Activated CD4-positive, alpha-beta T cell treated with anti-CD3 and anti-CD28 coated beads, Interleukin-2, amount 50 U/mL, for 1 hour (primary cell): ENCODE results near the gene AURKA.

Experiments
- DNase-seq: peaks from one replicate; pipeline ENCODE4 v3.0.0-alpha.2; 2020

Gene AURKA

GRCh38 chr20:56389807-56390206 is 2.2 kb downstream of the AURKA start:
- no peak for DNase-seq

- DNase-seq, result no peak
Observed at GRCh38 chr20:56388882-56389281, 3.1 kb downstream of the AURKA start.

- DNase-seq, result no peak
Observed at GRCh38 chr20:56386219-56386618, 5.8 kb downstream of the AURKA start.

- DNase-seq, result no peak
Observed at GRCh38 chr20:56385130-56385529, 6.9 kb downstream of the AURKA start.

DNA sequence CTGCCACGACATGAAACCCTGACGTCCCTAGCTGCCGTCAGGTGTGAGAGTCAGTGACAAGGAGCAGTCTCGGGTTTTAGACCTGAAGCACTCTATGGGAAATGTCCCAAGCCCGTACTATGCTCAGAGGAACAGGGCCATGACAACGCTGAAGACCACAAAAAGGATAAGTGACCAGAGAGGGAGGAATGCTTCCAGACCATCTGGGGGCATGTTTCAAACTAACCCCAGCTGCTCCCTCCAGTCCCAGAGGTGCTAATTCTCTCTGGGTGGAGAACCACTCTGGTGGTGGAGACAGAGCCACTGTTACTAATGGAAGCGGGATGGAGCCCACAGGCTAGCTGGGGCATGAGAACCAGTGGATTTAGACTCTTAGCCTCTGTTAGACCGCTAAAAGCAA is 8.7 kb downstream of the AURKA start:
- no peak for DNase-seq

GRCh38 chr20:56382696-56383095 is 9.3 kb downstream of the AURKA start:
- no peak for DNase-seq

GRCh38 chr20:56381501-56381900 is 10.5 kb downstream of the AURKA start:
- DNase-seq, result no peak

DNA sequence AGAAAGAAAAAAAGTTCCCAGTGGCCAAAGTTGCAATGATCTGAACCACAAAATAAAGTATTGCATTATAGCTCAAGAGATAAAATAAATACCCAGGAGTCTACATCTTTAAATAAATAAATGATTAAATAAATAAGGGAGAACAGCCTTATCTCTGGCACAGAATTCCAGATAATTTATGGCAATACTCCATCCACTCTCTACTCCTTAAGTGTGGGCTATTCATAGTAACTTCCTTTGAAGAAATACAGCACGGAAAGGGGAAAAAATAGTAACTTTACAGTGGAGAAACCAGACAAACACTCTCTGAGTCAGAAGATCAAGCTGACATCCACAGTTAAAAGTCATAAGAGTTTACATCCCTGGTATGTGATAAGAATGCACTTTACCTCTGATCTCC is 11.6 kb downstream of the AURKA start:
- no peak for DNase-seq

DNA sequence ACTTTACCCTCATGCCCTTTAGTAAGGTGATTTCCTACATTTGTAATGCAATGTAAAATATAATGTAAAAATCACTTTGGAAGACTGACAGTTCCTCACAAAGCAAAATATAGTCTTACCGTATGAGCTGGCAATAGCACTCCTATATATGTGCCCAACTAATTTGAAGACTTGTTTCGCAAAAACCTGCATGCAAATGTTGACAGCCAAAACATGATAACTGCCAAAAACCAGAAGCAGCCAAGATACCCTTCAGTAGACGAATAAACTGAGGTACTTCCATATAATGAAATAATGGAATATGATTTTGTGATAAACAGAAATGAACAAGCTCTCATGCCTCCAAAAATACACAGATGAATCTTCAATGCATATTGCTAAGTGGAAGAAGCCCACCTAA is 13.6 kb downstream of the AURKA start:
- DNase-seq, result no peak

- no peak for DNase-seq
Observed at GRCh38 chr20:56376331-56376730, 15.7 kb downstream of the AURKA start.

DNA sequence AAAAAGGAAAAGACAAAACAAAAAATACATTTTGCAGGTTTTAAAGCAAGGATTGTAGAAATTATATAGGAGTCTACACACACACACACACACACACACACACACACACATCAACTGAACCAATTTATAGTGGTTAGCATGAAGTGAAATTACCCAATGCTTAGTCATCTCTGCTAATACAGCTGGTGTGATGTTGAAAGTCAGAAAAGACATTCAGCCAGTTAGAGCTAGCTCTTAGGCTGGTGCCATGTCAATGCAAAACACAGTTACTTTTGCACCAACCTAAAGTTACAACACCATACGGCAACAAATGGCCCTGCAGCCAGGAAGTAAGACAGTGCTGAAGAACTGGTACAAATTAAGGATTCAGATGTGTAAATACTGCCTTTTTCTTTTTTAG is 18.1 kb downstream of the AURKA start:
- DNase-seq, result no peak

- no peak for DNase-seq
Observed at GRCh38 chr20:56372850-56373249, 19.2 kb downstream of the AURKA start.

- no peak for DNase-seq
Observed at GRCh38 chr20:56371977-56372376, 20.0 kb downstream of the AURKA start.

DNA sequence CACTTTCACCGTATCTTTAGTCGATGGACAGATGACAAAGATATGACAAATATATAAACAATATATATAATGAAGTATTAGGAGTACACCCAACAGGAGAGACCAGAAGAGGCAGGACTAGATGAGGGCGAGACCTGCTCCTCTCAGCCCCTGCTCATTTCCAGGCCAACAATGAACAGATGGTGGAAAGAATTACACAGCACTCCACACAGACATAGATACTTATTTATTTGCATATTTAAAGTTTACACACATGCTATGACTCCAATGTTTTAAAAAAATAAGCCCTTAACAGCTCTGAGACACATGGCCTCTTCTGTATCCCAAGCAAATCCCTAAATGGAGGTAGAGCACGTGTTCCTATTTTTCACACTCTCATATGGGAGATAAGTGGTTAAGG is 22.8 kb downstream of the AURKA start:
- DNase-seq, result no peak

DNA sequence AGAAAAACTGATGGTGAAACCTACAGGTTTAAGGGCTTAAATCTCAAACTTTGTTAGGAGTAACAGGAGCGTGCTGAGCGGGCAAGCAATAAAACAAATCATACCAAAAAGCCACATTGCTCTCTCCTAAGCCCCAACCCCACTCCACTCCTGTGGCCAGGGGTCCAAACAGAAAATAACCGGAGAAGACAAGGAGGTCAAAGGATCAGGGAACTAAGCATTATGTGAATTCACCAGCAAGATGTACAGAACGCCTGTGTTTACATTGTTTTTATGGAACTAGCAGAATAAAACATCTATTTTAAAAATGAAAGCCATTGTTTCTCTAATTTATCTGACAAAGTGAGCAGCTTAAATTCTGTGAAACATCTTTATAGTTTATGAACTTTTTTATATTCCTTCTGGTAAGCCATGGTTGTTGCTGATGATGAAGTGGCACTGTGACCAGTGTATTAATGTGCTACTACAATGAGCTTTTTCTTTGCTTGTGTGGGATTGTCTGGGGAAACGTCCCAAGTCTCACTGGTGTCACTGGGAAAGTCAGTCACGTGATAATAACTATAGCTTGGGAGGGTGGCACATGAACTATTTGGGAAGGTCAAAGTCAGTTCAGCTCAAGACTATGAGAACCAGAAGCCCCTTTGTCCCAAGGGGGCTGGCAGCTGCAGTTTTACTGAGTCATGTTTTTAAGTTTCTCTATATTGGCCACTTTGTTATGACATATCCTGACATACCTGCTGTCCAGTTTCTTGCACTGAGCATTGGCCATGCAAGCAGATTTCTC is 23.5 kb downstream of the AURKA start:
- DNase-seq, result no peak

DNA sequence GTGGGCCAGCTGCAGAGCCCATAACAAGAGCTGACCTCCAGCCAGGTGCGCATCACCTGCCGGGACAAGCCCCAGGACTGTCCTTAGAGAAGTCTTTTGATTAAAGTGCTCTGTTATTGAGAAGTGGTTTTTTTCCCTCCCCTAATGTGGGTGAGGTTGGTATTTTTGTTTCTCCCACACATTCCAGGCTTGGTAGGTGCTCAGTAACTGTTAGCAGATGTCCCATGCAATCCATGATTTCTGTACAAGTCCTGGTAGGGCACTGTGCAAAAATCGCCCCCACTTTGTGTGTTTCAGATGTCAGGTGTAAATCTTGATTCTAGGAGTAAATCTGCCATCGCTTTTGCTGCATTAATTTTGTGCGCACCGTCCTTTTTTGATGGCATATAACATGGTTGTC is 28.5 kb downstream of the AURKA start:
- no peak for DNase-seq

DNA sequence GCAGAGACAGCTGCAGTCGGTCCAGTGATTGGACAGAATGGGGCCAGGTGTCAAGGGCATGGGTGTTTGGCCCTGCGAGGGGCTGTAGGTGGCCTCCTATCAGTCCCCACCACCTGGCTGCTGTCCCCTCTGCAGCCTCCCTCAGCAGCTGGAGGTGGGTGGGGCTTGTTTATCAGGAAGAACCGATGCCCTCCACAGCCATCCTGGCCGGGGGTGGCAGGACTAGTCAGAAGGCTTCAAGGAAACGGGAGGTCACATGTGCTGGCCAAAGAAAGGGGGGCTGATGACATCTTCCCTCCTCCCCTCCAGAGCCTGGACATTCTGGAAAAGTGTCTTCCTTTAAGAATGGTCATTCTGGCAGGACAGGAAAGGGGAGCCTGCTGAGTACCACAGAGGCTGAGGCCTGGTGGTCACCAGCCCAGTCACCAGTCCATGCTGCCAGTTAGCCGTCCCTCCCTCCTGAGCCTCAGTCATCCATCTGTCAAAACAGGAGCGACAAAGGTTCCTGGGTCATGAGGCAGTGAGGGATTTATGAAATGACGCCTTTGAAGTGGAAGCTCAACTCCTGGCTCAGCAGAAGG is 29.1 kb downstream of the AURKA start:
- DNase-seq, result no peak

GRCh38 chr20:56361900-56362299 is 30.1 kb downstream of the AURKA start:
- DNase-seq, result no peak

DNA sequence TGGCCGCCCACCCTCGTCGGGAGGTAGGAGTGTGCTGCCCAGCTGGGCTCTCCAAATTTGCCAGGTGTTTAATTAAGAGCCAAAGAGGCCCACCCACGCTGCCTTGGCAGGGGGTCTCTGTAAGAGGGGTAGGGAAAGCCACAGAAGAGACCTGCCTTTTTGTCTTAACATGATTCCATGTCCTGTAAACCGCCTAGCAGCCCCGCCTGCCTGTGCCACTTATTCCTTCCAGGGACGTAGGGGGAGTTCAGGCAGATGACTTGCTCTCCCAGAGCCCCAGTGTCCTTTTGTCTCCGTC is 31.2 kb downstream of the AURKA start:
- no peak for DNase-seq

DNA sequence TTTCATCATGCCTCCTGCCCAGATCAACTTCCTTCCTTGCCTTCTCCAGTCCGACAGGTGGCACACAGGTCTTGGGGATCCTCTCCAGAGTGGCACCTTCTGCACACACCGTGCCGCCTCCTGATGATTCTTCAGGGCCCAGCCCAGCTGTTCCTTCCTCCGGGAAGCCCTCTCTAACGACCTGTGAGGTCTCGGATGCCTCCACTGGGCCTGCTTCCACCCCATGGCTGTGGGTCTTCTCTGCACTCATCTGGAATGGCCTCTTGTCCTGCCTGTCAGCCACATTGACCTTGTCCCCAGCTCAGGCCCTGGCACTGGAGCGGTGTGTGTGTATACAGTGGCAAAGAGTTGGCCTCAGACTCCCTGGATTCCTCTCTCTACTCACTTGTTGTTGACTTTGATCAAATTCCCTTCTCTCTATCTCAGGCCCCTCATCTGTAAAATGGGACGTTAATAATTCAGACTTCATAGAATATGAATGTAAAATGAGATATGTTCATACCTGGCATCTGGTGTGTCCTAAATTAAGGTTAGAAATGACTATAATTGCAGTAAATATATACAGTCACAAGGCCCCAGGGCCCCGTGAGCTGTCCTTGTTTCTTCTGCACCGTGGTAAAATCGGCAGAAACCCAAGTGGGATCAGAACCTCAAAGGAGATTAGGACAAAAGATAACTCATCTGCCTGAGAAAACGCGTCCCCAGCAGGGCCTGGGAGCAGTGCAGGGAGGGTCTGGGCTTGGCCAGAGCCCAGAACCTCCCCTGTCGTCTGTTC is 31.7 kb downstream of the AURKA start:
- no peak for DNase-seq

GRCh38 chr20:56359212-56360132 is 32.5 kb downstream of the AURKA start:
- DNase-seq, result peak; percentile 6

- DNase-seq, result peak; percentile 76
Observed at GRCh38 chr20:56358600-56359211, 33.3 kb downstream of the AURKA start, which contains the start of gene FAM210B. FAM210B (plus strand) TSS chr20:56358974; CDS start chr20:56359006, 32 bp downstream.

DNA sequence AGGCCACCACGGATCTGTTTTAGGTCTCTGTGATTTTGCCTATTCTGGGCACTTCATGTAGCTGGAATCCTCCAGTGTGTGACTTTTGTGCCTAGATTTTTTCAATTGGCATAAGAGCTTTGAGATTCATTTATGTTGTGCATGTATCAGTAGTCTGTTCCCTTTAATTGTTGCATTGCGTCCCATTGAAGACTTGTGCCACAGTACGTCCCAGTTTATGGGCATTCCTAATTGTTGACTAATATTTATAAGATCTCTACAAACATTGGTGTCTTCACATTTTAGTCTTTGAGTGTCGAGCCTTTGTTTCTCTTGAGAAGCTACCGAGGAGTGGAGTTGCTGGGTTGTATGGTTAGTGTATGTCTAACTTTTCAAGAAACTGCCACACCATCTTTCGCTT is 33.9 kb downstream of the AURKA start:
- DNase-seq, result no peak
